HG02970 (cell line): ENCODE results near the gene UNC80.

Experiments
- ATAC-seq: cut with Tn5 transposase; IDR thresholded peaks from one replicate; pipeline ENCODE4 v1.9.1; 2021; ENCODE audit warnings: mild to moderate bottlenecking, moderate library complexity, moderate number of reproducible peaks; ENCODE audit not compliant: unreplicated experiment, low FRiP score

UNC80 gene

DNA sequence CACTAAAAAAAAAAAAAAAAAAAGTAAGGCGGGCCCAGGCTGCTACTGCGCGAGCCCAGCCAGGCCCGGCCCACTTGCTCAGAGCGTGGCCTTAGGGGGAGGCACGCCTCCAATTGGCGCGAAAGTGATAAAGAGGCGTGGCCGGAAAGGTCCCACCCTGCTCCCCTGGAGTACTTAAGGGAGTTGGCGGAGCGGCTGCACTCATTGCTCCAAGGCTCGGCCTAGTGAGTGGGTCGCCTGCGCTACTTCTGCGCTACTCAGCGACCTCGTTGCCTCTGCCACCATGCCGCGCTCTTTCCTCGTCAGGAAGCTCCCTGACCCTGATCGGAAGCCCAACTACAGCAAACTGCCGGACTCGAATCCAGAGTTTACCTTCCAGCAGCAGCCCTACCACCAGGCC, 36.9 kb downstream of the UNC80 start:
- ATAC-seq, result no peak

- no peak for ATAC-seq
Observed at GRCh38 chr2:209809256-209809655, 37.6 kb downstream of the UNC80 start.

GRCh38 chr2:209817844-209818271, 46.2 kb downstream of the UNC80 start:
- ATAC-seq, result no peak

DNA sequence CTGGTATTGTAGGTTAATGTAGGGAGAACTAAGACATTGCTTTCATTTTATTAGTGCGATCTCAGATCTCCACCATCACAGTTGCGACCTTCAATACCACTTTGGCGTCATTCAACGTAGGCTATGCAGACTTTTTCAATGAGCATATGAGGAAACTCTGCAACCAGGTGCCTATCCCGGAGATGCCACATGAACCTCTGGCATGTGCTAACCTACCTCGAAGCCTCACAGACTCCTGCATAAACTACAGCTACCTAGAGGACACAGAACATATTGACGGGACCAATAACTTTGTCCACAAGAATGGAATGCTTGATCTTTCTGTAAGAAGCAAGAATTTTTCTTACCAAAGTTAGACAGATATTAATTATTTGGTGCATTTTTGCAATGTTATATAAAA, 47.3 kb downstream of the UNC80 start:
- no peak for ATAC-seq

GRCh38 chr2:209821806-209822205, 50.2 kb downstream of the UNC80 start:
- no peak for ATAC-seq

GRCh38 chr2:209823484-209823883, 51.9 kb downstream of the UNC80 start:
- ATAC-seq, result no peak

DNA sequence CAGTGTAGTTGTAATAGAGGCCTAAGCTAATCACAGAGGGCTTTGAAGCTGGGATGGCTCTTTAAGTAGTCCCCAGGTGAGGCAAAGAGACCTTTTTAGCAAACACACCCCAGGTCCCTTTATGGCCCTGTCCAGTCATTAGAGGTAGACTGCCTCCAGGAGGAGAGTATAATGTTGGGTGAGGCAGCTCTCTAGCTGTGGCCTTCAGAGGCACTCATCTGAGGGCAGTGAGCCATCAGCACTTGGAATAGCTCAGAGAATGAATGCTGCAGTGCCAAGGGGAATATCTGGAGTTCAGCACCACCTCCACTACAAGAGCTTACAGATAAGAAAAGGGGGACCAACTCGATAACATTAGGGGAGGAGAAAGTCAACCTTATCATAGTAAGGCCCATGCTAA, 52.8 kb downstream of the UNC80 start:
- no peak for ATAC-seq

DNA sequence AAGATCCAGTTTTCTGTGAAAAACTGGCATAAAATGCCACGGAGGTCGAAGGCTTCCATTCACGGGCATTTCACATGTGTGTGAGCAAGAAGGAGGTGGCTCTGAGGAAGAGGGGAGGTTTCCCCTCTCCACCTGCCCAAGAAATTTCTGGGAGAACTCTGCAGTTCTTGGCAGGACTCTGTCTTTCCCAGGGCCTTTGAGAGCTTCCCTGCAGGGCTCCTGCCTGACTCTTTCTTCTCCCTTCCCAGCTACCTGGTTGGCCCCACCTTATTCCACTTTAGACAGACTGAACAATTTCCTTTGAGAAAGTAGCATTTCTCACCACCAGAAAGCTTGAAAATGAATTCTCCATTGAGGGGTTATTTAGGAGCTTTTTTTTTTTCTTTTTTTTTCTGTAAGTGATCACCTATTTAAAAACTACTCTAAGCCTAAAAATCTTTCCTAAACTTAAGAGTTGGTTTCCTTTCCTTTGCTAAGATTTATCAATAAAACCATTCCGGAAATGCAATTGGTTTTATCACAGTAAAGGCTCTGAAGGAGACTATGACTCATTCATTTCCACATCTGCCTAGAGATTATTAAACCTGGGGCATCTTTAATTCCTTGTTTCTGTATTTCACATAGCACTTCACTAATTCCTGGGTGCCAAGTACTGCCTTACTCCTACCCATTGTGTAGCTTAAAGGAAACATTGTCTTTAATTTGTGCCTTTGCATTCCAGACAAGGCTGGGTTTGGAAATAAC, 59.3 kb downstream of the UNC80 start:
- ATAC-seq, result no peak

DNA sequence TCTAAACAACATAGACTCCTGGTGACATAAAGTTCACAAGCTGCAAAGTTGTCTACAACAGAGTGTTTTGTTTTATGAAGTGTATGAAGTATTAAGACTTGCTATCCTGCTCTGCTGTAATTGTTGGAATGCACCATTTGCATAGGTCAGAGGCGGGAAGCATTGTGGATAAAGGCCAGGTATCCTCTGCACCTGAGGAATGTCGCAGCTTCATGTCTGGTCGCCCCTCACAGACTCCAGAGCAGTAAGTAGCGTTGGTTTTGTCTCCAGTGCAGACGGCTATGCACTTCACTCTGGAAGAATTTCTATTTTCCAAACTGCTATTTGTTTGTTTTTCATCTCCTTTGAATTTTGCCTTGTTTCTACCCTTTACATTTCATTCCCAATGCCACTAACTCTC, 63.1 kb downstream of the UNC80 start:
- ATAC-seq, result no peak

DNA sequence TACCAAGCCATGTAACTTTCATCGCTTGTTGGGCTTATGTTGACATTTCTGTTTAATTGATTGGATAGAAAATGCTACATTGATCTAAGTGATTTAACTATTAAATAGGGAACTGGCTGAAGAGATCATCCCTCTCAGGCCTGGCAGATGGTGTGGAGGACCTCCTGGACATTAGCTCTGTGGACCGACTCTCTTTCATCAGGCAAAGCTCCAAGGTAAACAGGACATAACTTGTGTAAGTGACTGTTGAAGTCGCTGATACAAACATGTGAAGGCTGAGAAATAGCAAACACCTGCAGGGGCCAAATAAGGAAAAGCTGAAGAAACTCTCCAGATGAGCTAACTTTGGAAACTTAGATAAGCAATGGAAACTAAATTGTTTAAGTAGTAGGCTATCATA, 68.8 kb downstream of the UNC80 start:
- no peak for ATAC-seq

DNA sequence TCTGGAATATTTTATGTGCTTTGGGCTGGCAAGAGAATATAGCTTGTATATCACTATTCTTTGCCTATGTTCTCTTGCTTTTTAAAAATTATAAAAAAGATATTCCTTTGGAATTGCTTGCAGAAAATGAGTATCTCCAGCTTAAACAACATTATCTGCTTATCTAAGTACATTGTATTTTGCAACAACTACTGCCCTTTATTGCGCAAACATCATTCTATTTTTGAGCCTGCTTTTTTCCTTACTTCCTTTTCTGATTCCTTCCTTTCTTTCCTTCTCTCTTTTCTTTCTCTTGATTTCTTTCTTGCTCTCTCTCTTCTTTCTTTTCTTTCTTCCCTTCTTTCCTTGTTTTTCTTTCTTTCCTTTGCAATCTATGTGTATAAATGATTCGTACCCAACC, 74.0 kb downstream of the UNC80 start:
- ATAC-seq, result no peak

- no peak for ATAC-seq
Observed at GRCh38 chr2:209864716-209865295, 93.2 kb downstream of the UNC80 start.

GRCh38 chr2:209868271-209868994, 96.8 kb downstream of the UNC80 start:
- ATAC-seq, result no peak

GRCh38 chr2:209870067-209870466, 98.4 kb downstream of the UNC80 start:
- no peak for ATAC-seq

DNA sequence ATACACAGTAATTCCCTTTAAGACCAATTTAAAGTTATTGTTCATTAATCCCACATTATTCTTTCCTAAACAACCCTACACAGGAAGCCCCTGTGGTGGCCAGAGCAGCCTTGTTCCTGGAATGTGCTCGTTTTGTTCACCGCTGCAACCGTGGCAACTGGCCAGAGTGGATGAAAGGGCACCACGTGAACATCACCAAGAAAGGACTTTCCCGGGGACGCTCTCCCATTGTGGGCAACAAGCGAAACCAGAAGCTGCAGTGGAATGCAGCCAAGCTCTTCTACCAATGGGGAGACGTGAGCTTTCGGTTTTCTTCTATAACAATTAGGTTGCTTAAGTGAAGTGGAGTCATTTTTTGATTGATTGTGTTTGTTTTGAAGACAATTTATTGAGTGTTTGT, 101.0 kb downstream of the UNC80 start:
- ATAC-seq, result no peak

DNA sequence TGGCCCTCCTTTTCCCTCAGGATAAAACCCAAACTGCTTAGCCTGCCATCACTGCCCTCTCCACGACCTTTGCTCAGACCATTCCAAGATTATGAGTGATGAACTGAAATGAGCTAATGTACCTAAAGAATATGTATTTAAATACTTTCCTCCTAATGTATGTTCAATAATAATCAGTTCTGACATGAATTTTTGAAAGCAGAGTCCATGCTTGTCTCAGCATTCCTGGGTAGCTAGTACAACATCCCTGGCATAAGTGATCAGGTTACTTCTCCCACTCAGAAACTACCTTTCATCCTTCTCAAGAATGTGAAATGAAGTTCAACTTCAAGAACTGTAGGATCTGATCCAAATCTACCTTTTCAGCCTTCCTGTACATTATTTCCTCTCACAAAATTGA, 103.6 kb downstream of the UNC80 start:
- no peak for ATAC-seq

DNA sequence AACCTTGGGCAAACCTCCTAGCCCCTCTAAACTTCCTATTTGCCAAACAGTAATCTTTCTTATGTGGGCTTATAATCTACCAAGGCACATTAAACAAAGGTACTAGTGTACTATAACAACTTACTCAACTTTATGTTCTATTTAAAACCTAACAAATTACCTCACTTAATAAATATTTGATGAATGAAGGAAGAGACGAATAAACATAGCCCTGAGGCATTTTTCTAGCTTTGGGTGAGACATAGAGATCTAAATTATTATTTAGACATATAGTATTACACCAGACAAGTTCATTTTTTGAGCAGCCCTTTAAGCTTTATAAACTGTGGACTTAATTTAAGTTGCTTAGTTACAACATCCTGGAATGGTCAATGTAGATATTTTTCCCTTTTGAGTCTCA, 104.6 kb downstream of the UNC80 start:
- ATAC-seq, result no peak

GRCh38 chr2:209878701-209879100, 107.1 kb downstream of the UNC80 start:
- ATAC-seq, result no peak

GRCh38 chr2:209900638-209901037, 129.0 kb downstream of the UNC80 start:
- no peak for ATAC-seq

DNA sequence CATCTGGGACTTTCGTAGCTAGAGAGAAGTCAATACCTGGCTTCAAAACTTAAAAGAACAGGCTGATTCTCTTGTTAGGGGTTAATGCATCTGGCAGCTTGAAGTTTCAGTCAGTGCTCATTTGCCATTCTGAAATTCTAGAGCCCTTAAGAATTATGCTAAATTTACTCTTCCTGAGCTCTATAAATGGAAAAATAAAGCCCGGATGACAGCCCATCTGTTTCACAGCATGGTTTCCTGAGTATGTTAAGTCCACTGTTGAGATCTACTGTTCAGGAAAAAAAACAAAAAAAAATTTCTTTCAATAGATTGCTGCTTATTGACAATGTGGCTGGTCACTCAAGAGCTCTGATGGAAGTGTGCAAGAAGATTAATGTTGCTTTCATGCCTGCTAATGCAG, 129.5 kb downstream of the UNC80 start:
- no peak for ATAC-seq

- no peak for ATAC-seq
Observed at GRCh38 chr2:209905691-209906090, 134.1 kb downstream of the UNC80 start.

GRCh38 chr2:209907746-209908145, 136.1 kb downstream of the UNC80 start:
- ATAC-seq, result no peak
